ENCODE results near the gene RAPGEFL1. TPM values are rescaled to one million over a fixed set of nuclear protein-coding genes. Genes with fewer than 3 reads are reported as not detected.
"Not testable (repeated sequence)": the region's sequence is repeated elsewhere in the genome, so short reads cannot be mapped to it uniquely, and the experiment has no call there.

The RAPGEFL1 gene
- polyA plus RNA-seq, 4 donors = 6.6 to 10.5 (median 9.6) TPM

- no peak for DNase-seq (ENCODE audit: low read depth in 4 of 4, low spot score in 3 of 4)
Observed at GRCh38 chr17:40203131-40203530, 25.9 kb downstream of the RAPGEFL1 start.

DNA sequence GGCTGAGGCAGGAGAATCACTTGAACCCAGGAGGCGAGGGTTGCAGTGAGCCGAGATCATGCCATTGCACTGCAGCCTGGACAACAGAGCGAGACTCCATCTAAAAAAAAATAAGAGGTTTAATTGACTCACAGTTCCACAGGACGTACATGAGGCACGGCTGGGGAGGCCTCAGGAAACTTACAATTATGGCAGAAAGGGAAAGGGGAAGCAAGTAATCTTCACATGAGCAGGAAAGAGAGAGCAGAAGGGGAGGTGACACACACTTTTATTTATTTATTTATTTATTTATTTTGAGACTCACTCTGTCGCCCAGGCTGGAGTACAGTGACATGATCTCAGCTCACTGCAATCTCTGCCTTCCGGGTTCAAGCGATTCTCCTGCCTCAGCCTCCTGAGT, 28.9 kb downstream of the RAPGEFL1 start:
- DNase-seq (ENCODE audit: low read depth in 4 of 4, low spot score in 3 of 4) = not testable (repeated sequence)

GRCh38 chr17:40209404-40210093, 32.3 kb downstream of the RAPGEFL1 start:
- no peak for DNase-seq (ENCODE audit: low read depth in 4 of 4, low spot score in 3 of 4)

- not testable (repeated sequence) for DNase-seq (ENCODE audit: low read depth in 4 of 4, low spot score in 3 of 4)
Observed at GRCh38 chr17:40213914-40214313, 36.6 kb downstream of the RAPGEFL1 start.

DNA sequence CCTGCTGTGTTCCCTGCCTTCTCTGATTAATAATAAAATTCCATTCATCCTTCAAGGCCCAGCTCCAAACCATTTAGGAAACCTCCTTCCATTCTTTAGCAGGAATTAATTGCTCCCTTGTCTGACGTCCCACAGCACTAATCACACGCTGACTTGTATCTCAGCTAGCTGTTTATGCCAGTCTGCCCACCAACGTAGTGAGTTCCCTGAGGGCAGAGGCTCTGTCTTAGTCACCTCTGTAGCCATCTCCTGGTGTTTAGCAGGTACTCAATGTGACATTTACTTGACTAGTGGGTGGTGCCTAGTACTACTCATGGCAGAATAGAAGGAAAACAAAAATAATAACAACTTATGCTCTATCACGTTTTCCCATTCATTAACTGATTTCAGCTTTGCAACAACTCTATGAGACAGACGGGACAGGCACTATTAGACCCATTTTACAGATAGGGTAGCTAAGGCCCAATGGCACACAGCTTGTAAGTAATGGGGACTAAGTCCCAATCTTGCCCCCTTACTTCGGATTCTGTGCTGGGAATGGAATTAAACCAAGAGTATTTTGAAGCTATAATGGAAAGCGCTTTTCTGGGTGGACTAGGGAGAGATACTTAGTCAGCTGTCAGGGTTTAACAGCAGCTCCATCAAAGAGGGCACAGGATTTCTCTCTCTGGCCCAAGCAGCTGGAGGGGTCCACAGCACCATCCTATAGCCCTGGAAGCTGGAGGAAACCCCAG, 40.9 kb downstream of the RAPGEFL1 start:
- DNase-seq (ENCODE audit: low read depth in 4 of 4, low spot score in 3 of 4) = no peak

GRCh38 chr17:40218740-40219593, 41.7 kb downstream of the RAPGEFL1 start, which contains the start of gene WIPF2:
WIPF2 (plus strand) TSS chr17:40219304; CDS start chr17:40256460, 37,156 bp downstream.
- DNase-seq (ENCODE audit: low read depth in 4 of 4, low spot score in 3 of 4) = peak; percentile 94 to 98 (median 96)

GRCh38 chr17:40219594-40220338, 42.5 kb downstream of the RAPGEFL1 start:
- DNase-seq (ENCODE audit: low read depth in 4 of 4, low spot score in 3 of 4) = peak in 3 of 4 donors; percentile 41 to 52 (median 52)

GRCh38 chr17:40224718-40225550, 47.7 kb downstream of the RAPGEFL1 start:
- DNase-seq (ENCODE audit: low read depth in 4 of 4, low spot score in 3 of 4) = no peak

DNA sequence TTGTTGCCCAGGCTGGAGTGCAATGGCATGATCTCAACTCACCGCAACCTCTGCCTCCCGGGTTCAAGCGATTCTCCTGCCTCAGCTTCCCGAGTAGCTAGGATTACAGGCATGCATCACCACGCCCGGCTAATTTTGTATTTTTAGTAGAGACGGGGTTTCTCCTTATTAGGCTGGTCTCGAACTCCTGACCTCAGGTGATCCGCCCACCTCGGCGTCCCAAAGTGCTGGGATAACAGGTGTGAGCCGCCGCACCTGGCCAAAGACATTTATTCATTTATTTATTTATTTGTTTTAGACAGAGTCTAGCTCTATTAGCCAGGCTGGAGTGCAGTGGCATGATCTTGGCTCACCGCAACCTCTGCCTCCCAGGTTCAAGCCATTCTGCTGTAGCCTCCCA, 51.9 kb downstream of the RAPGEFL1 start:
- DNase-seq (ENCODE audit: low read depth in 4 of 4, low spot score in 3 of 4) = not testable (repeated sequence)

- DNase-seq (ENCODE audit: low read depth in 4 of 4, low spot score in 3 of 4) = no peak
Observed at GRCh38 chr17:40230670-40231069, 53.4 kb downstream of the RAPGEFL1 start.

GRCh38 chr17:40231928-40232327, 54.7 kb downstream of the RAPGEFL1 start:
- DNase-seq (ENCODE audit: low read depth in 4 of 4, low spot score in 3 of 4) = not testable (repeated sequence)

- no peak for DNase-seq (ENCODE audit: low read depth in 4 of 4, low spot score in 3 of 4)
Observed at GRCh38 chr17:40241252-40241834, 64.1 kb downstream of the RAPGEFL1 start.

DNA sequence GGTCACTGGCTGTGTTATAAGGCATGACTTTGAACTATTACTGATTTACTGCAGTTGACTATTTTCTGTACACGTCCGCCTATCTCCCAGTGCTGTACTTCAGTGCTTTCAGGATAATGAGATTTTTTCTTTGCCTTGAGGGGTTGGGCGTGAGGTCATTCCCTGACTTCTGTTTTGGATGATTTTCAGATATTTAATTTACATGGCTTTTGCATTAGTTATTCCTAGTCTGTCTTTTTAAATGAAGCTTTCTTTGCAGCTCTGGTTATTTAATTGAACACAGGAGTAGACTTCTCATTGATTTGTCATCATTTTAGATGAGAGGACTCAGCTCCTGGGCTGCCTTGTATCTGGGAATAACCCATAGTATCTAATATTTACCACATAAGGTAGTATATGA, 65.5 kb downstream of the RAPGEFL1 start:
- DNase-seq (ENCODE audit: low read depth in 4 of 4, low spot score in 3 of 4) = no peak

GRCh38 chr17:40243761-40244160, 66.5 kb downstream of the RAPGEFL1 start:
- DNase-seq (ENCODE audit: low read depth in 4 of 4, low spot score in 3 of 4) = no peak

DNA sequence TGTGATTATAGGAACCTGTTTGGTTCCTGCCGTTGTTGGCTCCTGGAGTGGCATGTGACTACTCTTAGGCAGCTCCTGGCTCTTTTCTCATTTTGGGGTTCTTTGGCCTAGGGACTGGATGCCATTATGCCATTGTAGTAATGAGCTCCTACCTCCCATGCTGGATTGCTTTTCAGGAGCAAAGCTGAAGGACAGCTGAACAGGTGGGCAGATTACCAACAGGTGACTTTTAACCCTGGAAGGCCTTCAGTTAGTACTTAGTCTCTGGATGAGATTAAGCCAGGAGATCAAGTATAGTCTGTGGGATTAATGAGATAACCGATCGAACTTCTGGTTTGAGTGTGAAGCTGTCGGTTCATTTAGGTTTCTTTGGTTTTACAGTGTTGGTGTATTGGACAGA, 67.0 kb downstream of the RAPGEFL1 start:
- DNase-seq (ENCODE audit: low read depth in 4 of 4, low spot score in 3 of 4) = no peak
